Activated CD4-positive, alpha-beta T cell treated with anti-CD3 and anti-CD28 coated beads, Interleukin-2, amount 50 U/mL, for 48 hours (primary cell): ENCODE data around the gene RNF151.
"Not testable (repeated sequence)": the region's sequence is repeated elsewhere in the genome, so short reads cannot be mapped to it uniquely, and the experiment has no call there.

Experiments
- DNase-seq, 2 experiments: peaks; one replicate each; pipeline ENCODE4 v3.0.0-alpha.2; 2020

RNF151 gene

GRCh38 chr16:2009791-2010510 lies 43.3 kb downstream of the RNF151 start, which contains the start of gene ZNF598:
Gene ZNF598, minus strand, starts transcription at chr16:2009821.
- peak; percentile 76 to 79 for DNase-seq

- DNase-seq: not testable (repeated sequence)
Measured at GRCh38 chr16:2011726-2012125, 45.1 kb downstream of the RNF151 start.

GRCh38 chr16:2013527-2013926 lies 46.9 kb downstream of the RNF151 start:
- no peak for DNase-seq

- DNase-seq: no peak
Measured at GRCh38 chr16:2015117-2015946, 48.7 kb downstream of the RNF151 start.

GRCh38 chr16:2015947-2016208 lies 49.2 kb downstream of the RNF151 start:
- DNase-seq: no peak

- peak in 1 of 2 experiments; percentile 26 for DNase-seq
Measured at GRCh38 chr16:2016407-2016922, 49.8 kb downstream of the RNF151 start.
